Suppressor macrophage treated with lipopolysaccharide for 4 hours (primary cell): ENCODE results near the gene CRHR2.

Experiments used
- DNase-seq: peaks from one replicate; pipeline ENCODE4 v3.0.0-alpha.2; 2020

The CRHR2 gene

GRCh38 chr7:30674876-30675275 is 7.4 kb downstream of the CRHR2 start:
- no peak for DNase-seq

GRCh38 chr7:30674420-30674819 is 7.8 kb downstream of the CRHR2 start:
- no peak for DNase-seq

- DNase-seq: no peak
Observed at GRCh38 chr7:30671793-30672465, 10.3 kb downstream of the CRHR2 start.

GRCh38 chr7:30668102-30668501 is 14.2 kb downstream of the CRHR2 start:
- DNase-seq: no peak

- no peak for DNase-seq
Observed at GRCh38 chr7:30667172-30667571, 15.1 kb downstream of the CRHR2 start.

GRCh38 chr7:30665449-30665848 is 16.8 kb downstream of the CRHR2 start:
- no peak for DNase-seq

- DNase-seq: no peak
Observed at GRCh38 chr7:30665043-30665442, 17.2 kb downstream of the CRHR2 start.

GRCh38 chr7:30664184-30664885 is 17.9 kb downstream of the CRHR2 start:
- no peak for DNase-seq

- no peak for DNase-seq
Observed at GRCh38 chr7:30663414-30663813, 18.8 kb downstream of the CRHR2 start.

GRCh38 chr7:30662431-30662939 is 19.8 kb downstream of the CRHR2 start:
- DNase-seq: no peak

- DNase-seq: no peak
Observed at GRCh38 chr7:30661926-30662325, 20.3 kb downstream of the CRHR2 start.

- no peak for DNase-seq
Observed at GRCh38 chr7:30660331-30661255, 21.7 kb downstream of the CRHR2 start.

GRCh38 chr7:30659312-30659711 is 22.9 kb downstream of the CRHR2 start:
- DNase-seq: no peak

GRCh38 chr7:30658479-30659074 is 23.7 kb downstream of the CRHR2 start:
- no peak for DNase-seq

- DNase-seq: no peak
Observed at GRCh38 chr7:30657131-30657530, 25.1 kb downstream of the CRHR2 start.

- DNase-seq: no peak
Observed at GRCh38 chr7:30656006-30656957, 26.0 kb downstream of the CRHR2 start.

- DNase-seq: no peak
Observed at GRCh38 chr7:30655096-30655970, 26.9 kb downstream of the CRHR2 start.

GRCh38 chr7:30654296-30655090 is 27.8 kb downstream of the CRHR2 start:
- DNase-seq: no peak

GRCh38 chr7:30652698-30653641 is 29.3 kb downstream of the CRHR2 start:
- DNase-seq: no peak
